Dendritic cell treated with granulocyte-macrophage colony-stimulating factor and Interleukin-4, amounts not matched to agents 40 ng/mL and 50 ng/mL, for 4 days (primary cell): Measurements from ENCODE around the gene DOLPP1.

Source experiments
- H3K27ac Mint-ChIP-seq: one replicate; pipeline ENCODE4 v1.8.0; 2022; ENCODE audit warnings: mild to moderate bottlenecking, mixed read lengths
- H3K27me3 Mint-ChIP-seq: one replicate; pipeline ENCODE4 v1.8.0; 2022; ENCODE audit warnings: mild to moderate bottlenecking, mixed read lengths
- H3K36me3 Mint-ChIP-seq: one replicate; pipeline ENCODE4 v1.8.0; 2022; ENCODE audit warnings: low read depth, mixed read lengths
- H3K4me1 Mint-ChIP-seq: one replicate; pipeline ENCODE4 v1.8.0; 2022; ENCODE audit warnings: low read depth, mixed read lengths
- H3K4me3 Mint-ChIP-seq: one replicate; pipeline ENCODE4 v1.8.0; 2022; ENCODE audit warnings: mild to moderate bottlenecking, moderate library complexity, mixed read lengths
- H3K9me3 Mint-ChIP-seq: one replicate; pipeline ENCODE4 v1.8.0; 2022; ENCODE audit warnings: mixed read lengths
- intact Hi-C: fragments of 100-400 bp; cut with micrococcal nuclease; formaldehyde crosslinking; loops from one replicate; pipeline ENCODE4 v1.15.0; 2022

DOLPP1 gene

DNA sequence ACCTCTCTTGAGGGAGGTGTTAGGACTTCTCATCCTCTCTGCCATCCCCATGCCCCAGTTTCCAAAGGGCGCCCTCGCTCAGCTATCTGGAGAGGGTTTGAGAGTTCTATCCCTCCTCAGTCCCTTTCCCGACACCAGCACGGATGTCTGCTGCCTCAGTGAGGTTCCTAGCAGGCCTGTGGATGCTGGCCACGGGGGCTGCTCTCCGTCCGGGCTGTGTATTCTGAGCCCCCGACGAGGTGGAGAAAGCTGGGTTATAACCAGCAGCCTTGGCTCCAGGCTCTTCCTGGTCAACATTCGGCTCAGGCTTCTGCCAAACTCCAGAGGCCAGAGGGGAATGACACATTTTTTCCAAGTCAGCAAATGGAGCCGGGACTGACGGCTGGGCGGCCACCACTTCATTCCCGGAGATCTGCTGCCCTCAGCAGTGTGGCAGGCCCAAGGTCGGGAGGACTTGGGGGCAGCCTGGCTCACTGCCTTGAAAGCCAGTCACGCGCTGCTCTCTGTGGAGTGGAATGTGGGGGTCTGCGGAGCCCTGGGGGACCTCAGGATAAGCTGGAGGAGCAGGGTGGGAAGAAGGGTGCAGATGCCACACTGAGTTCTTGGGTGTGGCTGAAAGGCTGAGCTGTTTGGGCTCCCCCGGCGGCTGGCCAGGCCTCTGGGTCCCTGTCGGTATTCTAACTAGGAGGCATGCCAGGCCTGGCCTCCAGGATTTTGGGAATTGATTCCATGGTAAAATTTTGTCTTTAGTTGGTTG, 57.7 kb downstream of the DOLPP1 start:
- Mint-ChIP-seq H3K27me3 (no peaks in the 10 kb centered on the region), H3K4me3 (peak overlapping the region; percentile 77), H3K9me3 (no peaks in the 10 kb centered on the region), H3K36me3 (peaks cover 71% of the 10 kb centered on the region), H3K4me1 (peaks cover 55% of the 10 kb centered on the region), H3K27ac (peak overlapping the region; percentile 96)
- intact Hi-C loops, result loop anchor here (1.0 to 10.0 kb wide), 3 partner anchors 472 to 646 kb away; no protein-coding TSS in a partner anchor

DNA sequence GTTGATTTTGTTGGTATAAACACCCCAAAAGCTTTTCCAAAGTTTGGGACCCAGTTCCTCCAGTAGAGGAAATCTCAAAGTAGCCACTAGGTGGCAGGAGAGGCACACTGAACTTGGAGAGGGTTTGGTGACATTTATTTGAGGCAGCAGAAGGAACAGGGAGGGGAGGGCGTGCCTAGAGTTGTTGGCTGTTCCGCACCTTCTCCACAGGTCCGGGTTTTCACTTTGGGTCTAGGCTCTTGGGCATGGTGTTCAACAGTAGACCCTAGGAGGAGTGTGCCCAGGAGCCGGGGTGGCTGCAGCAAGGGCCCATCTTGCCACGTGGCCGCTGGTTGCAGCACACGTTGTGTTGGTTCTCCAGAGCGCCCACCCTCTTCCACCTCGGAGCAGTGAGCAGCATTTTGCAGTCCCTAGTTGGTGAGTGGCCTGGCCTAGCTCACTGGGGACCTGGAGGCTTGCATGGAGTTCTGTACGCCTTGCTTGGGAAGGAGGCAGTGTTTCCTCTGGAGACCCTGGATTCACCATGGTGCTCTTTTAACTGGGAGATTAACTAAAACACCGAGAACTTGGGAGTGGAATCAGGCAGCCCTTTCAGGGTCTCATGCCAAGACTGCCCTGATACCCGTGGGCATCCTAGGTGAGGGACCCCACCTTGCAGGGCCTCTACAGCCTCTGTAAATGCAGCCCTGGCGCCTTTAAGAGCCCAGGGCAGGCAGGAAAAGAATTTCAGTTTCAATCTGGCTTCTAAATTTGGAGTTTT, 58.5 kb downstream of the DOLPP1 start:
- H3K4me1 Mint-ChIP-seq, result peaks cover 59% of the 10 kb centered on the region
- H3K9me3 Mint-ChIP-seq, result no peaks in the 10 kb centered on the region
- intact Hi-C loops, result loop anchor here (1.0 to 10.0 kb wide), 3 partner anchors 471 to 645 kb away; no protein-coding TSS in a partner anchor
- H3K27me3 Mint-ChIP-seq, result no peaks in the 10 kb centered on the region
- H3K36me3 Mint-ChIP-seq, result peaks cover 71% of the 10 kb centered on the region
- peak overlapping the region; percentile 77 for H3K4me3 Mint-ChIP-seq
- H3K27ac Mint-ChIP-seq, result peak overlapping the region; percentile 96

DNA sequence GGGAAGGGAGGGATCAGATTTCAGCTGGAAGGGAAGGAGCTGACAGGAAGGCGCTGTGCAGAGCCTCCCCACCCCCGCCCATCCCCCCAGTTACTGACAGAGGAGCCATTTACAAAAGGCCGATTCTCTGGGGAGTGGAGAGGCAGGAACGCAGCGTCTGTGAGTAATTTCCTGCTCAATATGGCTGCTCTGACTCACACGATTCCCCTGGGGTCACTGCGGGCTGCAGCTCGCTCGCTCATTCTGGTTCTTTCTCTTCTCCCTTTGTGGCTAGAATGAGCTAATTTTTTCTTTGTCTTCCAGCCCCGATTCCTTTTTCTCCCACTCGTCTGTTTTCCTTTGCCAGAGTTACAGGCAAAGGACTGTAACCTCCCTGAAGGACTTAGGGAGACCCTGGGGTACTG, 59.1 kb downstream of the DOLPP1 start:
- H3K4me1 Mint-ChIP-seq, result peaks cover 59% of the 10 kb centered on the region
- no peaks in the 10 kb centered on the region for H3K9me3 Mint-ChIP-seq
- H3K4me3 Mint-ChIP-seq, result peak overlapping the region; percentile 77
- peaks cover 71% of the 10 kb centered on the region for H3K36me3 Mint-ChIP-seq
- intact Hi-C loops, result loop anchor here (1.0 to 10.0 kb wide), 4 partner anchors 37 to 645 kb away; partner anchors contain the start of gene IER5L
- peak overlapping the region; percentile 96 for H3K27ac Mint-ChIP-seq
- H3K27me3 Mint-ChIP-seq, result no peaks in the 10 kb centered on the region
